Stimulated activated CD4-positive, alpha-beta T cell treated with anti-CD3 and anti-CD28 coated beads, Interleukin-12 subunit alpha, Interleukin-12 subunit beta, amount 100 ng/mL, for 4 hours (primary cell): ENCODE measurements around the gene PDZRN3.

Experiments
- DNase-seq: peaks from one replicate; pipeline ENCODE4 v3.0.0-alpha.2; 2020

The PDZRN3 gene

GRCh38 chr3:73552700-73553099 lies 72.0 kb downstream of the PDZRN3 start:
- no peak for DNase-seq

GRCh38 chr3:73550032-73550431 lies 74.7 kb downstream of the PDZRN3 start:
- no peak for DNase-seq

GRCh38 chr3:73549051-73549600 lies 75.6 kb downstream of the PDZRN3 start:
- DNase-seq, result no peak

- DNase-seq, result no peak
Observed at GRCh38 chr3:73548436-73548835, 76.3 kb downstream of the PDZRN3 start.

GRCh38 chr3:73547427-73548248 lies 77.1 kb downstream of the PDZRN3 start:
- no peak for DNase-seq

GRCh38 chr3:73546961-73547360 lies 77.8 kb downstream of the PDZRN3 start:
- DNase-seq, result no peak

GRCh38 chr3:73543412-73543811 lies 81.3 kb downstream of the PDZRN3 start:
- DNase-seq, result no peak

- DNase-seq, result no peak
Observed at GRCh38 chr3:73542136-73542535, 82.6 kb downstream of the PDZRN3 start.

GRCh38 chr3:73540969-73541740 lies 83.6 kb downstream of the PDZRN3 start:
- DNase-seq, result no peak

GRCh38 chr3:73538486-73538885 lies 86.3 kb downstream of the PDZRN3 start:
- no peak for DNase-seq

- no peak for DNase-seq
Observed at GRCh38 chr3:73536952-73537351, 87.8 kb downstream of the PDZRN3 start.

- no peak for DNase-seq
Observed at GRCh38 chr3:73536336-73536895, 88.3 kb downstream of the PDZRN3 start.

GRCh38 chr3:73535931-73536330 lies 88.8 kb downstream of the PDZRN3 start:
- DNase-seq, result no peak

GRCh38 chr3:73535137-73535536 lies 89.6 kb downstream of the PDZRN3 start:
- DNase-seq, result no peak

- no peak for DNase-seq
Observed at GRCh38 chr3:73530022-73530396, 94.7 kb downstream of the PDZRN3 start.

- DNase-seq, result no peak
Observed at GRCh38 chr3:73529308-73530021, 95.3 kb downstream of the PDZRN3 start.

GRCh38 chr3:73525591-73525990 lies 99.2 kb downstream of the PDZRN3 start:
- DNase-seq, result no peak

- no peak for DNase-seq
Observed at GRCh38 chr3:73523661-73524060, 101.1 kb downstream of the PDZRN3 start.

GRCh38 chr3:73521734-73522336 lies 102.9 kb downstream of the PDZRN3 start:
- no peak for DNase-seq

GRCh38 chr3:73520931-73521461 lies 103.7 kb downstream of the PDZRN3 start:
- no peak for DNase-seq

- no peak for DNase-seq
Observed at GRCh38 chr3:73516631-73517030, 108.1 kb downstream of the PDZRN3 start.

- DNase-seq, result no peak
Observed at GRCh38 chr3:73513260-73513659, 111.5 kb downstream of the PDZRN3 start.
